SU-DHL-6 (cell line): ENCODE results near the gene HOMER2.

Experiments
- H2AFZ ChIP-seq: fragments of 200-600 bp; sonication (generic); 2 replicates; pipeline ENCODE4 v1.6.1; 2014; ENCODE audit warnings: low read depth, mild to moderate bottlenecking, moderate library complexity, mixed read lengths, antibody characterized with exemption, low read length; ENCODE audit not compliant: severe bottlenecking
- H3F3A ChIP-seq: fragments of 200-600 bp; shearing (Covaris generic); 2 replicates; pipeline ENCODE4 v1.6.0; 2016; ENCODE audit warnings: antibody characterized with exemption, mild to moderate bottlenecking; ENCODE audit not compliant: insufficient read depth
- H3K27ac ChIP-seq: fragments of 200-600 bp; sonication (generic); 2 replicates; pipeline ENCODE4 v1.5.1; 2016; ENCODE audit warnings: low read depth, mild to moderate bottlenecking, low read length, moderate library complexity, mixed read lengths
- H3K27me3 ChIP-seq: fragments of 200-600 bp; sonication (generic), shearing (Covaris generic); 2 replicates; pipeline ENCODE4 v1.6.0; 2014; ENCODE audit warnings: mild to moderate bottlenecking, low read length
- H3K36me3 ChIP-seq: fragments of 200-600 bp; sonication (generic); 2 replicates; pipeline ENCODE4 v1.6.1; 2014; ENCODE audit warnings: mild to moderate bottlenecking, low read length, mixed read lengths
- H3K4me2 ChIP-seq: fragments of 300-600, 200-600 bp; shearing (Covaris generic), sonication (generic); 2 replicates; pipeline ENCODE4 v1.6.0; 2014; ENCODE audit warnings: low read length, low read depth, mild to moderate bottlenecking; ENCODE audit not compliant: poor library complexity, severe bottlenecking
- H3K4me3 ChIP-seq: fragments of 200-600 bp; sonication (generic); 2 replicates; pipeline ENCODE4 v1.5.1; 2014; ENCODE audit warnings: antibody characterized with exemption, low read length, mild to moderate bottlenecking, mixed read lengths; ENCODE audit not compliant: insufficient read depth, poor library complexity, severe bottlenecking
- H3K79me2 ChIP-seq: fragments of 200-600 bp; sonication (generic); 2 replicates; pipeline ENCODE4 v1.6.1; 2014; ENCODE audit warnings: mild to moderate bottlenecking, low read length, moderate library complexity; ENCODE audit not compliant: insufficient read depth
- H3K9ac ChIP-seq: fragments of 200-600 bp; sonication (generic); 2 replicates; pipeline ENCODE4 v1.7.0; 2014; ENCODE audit warnings: mild to moderate bottlenecking, low read length
- H3K9me2 ChIP-seq: fragments of 200-600 bp; sonication (generic); replicated peaks from 2 replicates; pipeline ENCODE4 v1.6.1; 2014; ENCODE audit warnings: low read length; ENCODE audit not compliant: insufficient read depth
- H3K9me3 ChIP-seq: fragments of 200-600 bp; sonication (generic); 2 replicates; pipeline ENCODE4 v1.6.1; 2014; ENCODE audit warnings: low read length, mixed read lengths; ENCODE audit not compliant: insufficient read depth
- H4K20me1 ChIP-seq: fragments of 200-600 bp; sonication (generic); 2 replicates; pipeline ENCODE4 v1.6.1; 2014; ENCODE audit warnings: low read depth, mild to moderate bottlenecking, antibody characterized with exemption, low read length, moderate library complexity, mixed read lengths
- EZH2phosphoT487 ChIP-seq: fragments of 200-600 bp; sonication (generic), shearing (Covaris generic); conservative IDR thresholded peaks from 2 replicates; pipeline ENCODE4 v1.6.1; 2018; ENCODE audit warnings: mild to moderate bottlenecking, antibody characterized with exemption, low read length, moderate library complexity, mixed read lengths
- TF ChIP-seq, protein P1 (sequence below): fragments of 200-600 bp; sonication (generic); IDR thresholded peaks from one replicate; pipeline ENCODE4 v1.5.1; 2017; ENCODE audit warnings: antibody characterized with exemption, mild to moderate bottlenecking, low read length, moderate library complexity; ENCODE audit not compliant: insufficient read depth, poor library complexity, severe bottlenecking

The HOMER2 gene

DNA sequence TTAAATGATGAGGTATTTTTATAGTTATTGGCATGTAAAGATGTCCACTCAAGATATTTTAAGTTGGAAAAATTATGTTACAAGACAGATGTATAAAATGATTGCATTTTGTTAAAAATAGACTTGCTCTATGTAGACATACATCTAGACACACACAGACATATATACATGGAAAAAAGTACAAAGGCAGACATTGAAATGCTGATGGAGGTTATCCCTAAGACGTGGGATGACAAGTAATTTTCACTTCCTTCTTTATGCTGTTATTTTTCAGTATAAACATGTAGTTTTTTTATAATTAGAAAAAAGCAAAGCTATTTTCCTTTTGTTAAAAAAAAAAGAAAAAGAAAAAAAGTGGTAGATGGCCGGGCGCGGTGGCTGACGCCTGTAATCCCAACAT, 7.2 kb downstream of the HOMER2 start:
- Histone ChIP-seq H3K9ac (no peak overlapping the region), H3K79me2 (no peaks in the 10 kb centered on the region), H3K9me2 (no peaks in the 10 kb centered on the region), H3K36me3 (no peaks in the 10 kb centered on the region), H2AFZ (no peak overlapping the region), H4K20me1 (no peaks in the 10 kb centered on the region), H3F3A (no peaks in the 10 kb centered on the region), H3K4me2 (no peak overlapping the region), H3K27ac (no peak overlapping the region), H3K27me3 (no peaks in the 10 kb centered on the region), H3K4me3 (no peak overlapping the region), H3K9me3 (no peaks in the 10 kb centered on the region)
- TF ChIP-seq, protein P1, sequence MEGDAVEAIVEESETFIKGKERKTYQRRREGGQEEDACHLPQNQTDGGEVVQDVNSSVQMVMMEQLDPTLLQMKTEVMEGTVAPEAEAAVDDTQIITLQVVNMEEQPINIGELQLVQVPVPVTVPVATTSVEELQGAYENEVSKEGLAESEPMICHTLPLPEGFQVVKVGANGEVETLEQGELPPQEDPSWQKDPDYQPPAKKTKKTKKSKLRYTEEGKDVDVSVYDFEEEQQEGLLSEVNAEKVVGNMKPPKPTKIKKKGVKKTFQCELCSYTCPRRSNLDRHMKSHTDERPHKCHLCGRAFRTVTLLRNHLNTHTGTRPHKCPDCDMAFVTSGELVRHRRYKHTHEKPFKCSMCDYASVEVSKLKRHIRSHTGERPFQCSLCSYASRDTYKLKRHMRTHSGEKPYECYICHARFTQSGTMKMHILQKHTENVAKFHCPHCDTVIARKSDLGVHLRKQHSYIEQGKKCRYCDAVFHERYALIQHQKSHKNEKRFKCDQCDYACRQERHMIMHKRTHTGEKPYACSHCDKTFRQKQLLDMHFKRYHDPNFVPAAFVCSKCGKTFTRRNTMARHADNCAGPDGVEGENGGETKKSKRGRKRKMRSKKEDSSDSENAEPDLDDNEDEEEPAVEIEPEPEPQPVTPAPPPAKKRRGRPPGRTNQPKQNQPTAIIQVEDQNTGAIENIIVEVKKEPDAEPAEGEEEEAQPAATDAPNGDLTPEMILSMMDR = no peak
- no peak for TF ChIP-seq EZH2phosphoT487

DNA sequence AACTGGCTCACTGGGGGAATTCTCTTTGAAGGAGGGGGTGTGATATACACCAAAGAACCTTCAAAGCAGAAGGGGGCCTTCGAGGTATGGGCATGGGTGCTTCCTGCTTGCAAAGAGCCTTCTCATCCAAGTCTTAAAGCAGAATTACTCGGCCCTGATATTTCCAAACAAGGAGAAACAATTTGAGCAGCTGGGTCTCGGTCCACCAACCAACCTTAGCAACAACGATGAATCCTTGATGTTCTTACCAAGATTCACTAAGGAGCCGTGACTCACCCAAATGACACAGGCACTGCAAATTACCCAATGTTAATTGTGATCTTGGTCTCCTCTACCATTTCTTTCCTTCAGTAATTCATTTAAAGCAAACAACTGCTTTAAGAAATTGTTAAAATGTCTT, 7.7 kb downstream of the HOMER2 start:
- Histone ChIP-seq H3K9ac (no peak overlapping the region), H3K9me3 (no peaks in the 10 kb centered on the region), H3F3A (no peaks in the 10 kb centered on the region), H3K27ac (no peak overlapping the region), H3K79me2 (no peaks in the 10 kb centered on the region), H2AFZ (no peak overlapping the region), H3K4me2 (no peak overlapping the region), H3K36me3 (no peaks in the 10 kb centered on the region), H3K4me3 (no peak overlapping the region), H3K9me2 (no peaks in the 10 kb centered on the region), H4K20me1 (no peaks in the 10 kb centered on the region), H3K27me3 (no peaks in the 10 kb centered on the region)
- TF ChIP-seq, protein P1 = no peak
- no peak for TF ChIP-seq EZH2phosphoT487

DNA sequence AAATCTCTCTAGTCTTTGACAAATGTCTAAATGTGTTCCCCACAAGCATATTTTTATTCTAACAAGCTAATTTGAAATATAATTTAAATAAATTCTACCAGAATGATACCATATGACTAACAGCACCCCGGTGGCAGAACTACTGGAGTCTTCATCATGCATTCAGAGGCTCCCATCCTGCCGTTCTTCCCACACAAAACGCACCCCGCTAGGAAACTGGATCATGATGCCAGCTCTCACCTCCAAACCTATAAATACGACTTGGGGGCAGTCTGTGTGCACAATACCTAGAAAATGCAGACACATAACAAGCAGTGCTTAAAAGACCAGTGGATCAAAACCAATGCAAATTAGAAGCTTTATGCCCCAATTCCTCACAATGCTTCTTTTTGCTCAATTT, 8.5 kb downstream of the HOMER2 start:
- Histone ChIP-seq H3K9me2 (no peaks in the 10 kb centered on the region), H3K4me3 (no peak overlapping the region), H3K27me3 (no peaks in the 10 kb centered on the region), H4K20me1 (no peaks in the 10 kb centered on the region), H2AFZ (no peak overlapping the region), H3K27ac (no peak overlapping the region), H3K36me3 (no peaks in the 10 kb centered on the region), H3F3A (no peaks in the 10 kb centered on the region), H3K9me3 (no peaks in the 10 kb centered on the region), H3K4me2 (no peak overlapping the region), H3K79me2 (no peaks in the 10 kb centered on the region), H3K9ac (no peak overlapping the region)
- no peak for TF ChIP-seq EZH2phosphoT487
- TF ChIP-seq, protein P1 = no peak

DNA sequence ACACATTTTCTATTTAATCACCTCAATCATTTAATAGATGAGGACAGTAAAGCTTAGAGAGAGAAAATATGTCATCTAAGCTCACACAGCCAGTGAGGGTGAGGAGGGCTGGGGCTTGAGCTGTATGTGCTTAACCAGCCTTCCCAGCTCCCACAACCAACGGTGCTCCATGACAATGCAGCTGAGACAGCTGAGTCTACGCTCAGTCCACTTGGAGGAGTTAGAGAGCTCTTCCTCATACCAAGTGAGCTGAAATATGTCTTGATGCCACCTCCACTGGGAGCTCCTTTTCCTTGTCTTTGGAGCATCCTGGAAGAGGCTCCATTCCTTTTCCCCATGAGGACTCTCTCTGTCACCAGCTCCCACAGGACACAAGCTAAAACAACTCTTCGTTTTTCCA, 9.3 kb downstream of the HOMER2 start:
- H3K4me2 ChIP-seq = no peak overlapping the region
- no peaks in the 10 kb centered on the region for H3F3A ChIP-seq
- no peak overlapping the region for H3K9ac ChIP-seq
- H3K36me3 ChIP-seq = no peaks in the 10 kb centered on the region
- no peaks in the 10 kb centered on the region for H3K79me2 ChIP-seq
- H3K27ac ChIP-seq = no peak overlapping the region
- H3K27me3 ChIP-seq = no peaks in the 10 kb centered on the region
- no peak overlapping the region for H2AFZ ChIP-seq
- TF ChIP-seq, protein P1 = no peak
- no peak for TF ChIP-seq EZH2phosphoT487
- no peak overlapping the region for H3K4me3 ChIP-seq
- H3K9me2 ChIP-seq = no peaks in the 10 kb centered on the region
- H3K9me3 ChIP-seq = no peaks in the 10 kb centered on the region
- H4K20me1 ChIP-seq = no peaks in the 10 kb centered on the region
